IPS-15b (cell line): ENCODE data around the gene HSPB8.

ENCODE experiments used
- H3K27me3 ChIP-seq: one replicate; pipeline ENCODE4 v1.6.1; 2013; ENCODE audit warnings: low read length; ENCODE audit not compliant: control insufficient read depth, insufficient read depth
- H3K36me3 ChIP-seq: one replicate; pipeline ENCODE4 v1.6.1; 2013; ENCODE audit warnings: low read length; ENCODE audit not compliant: control insufficient read depth, insufficient read depth
- H3K4me1 ChIP-seq: one replicate; pipeline ENCODE4 v1.6.1; 2013; ENCODE audit warnings: mild to moderate bottlenecking, low read length; ENCODE audit not compliant: control insufficient read depth, insufficient read depth
- H3K4me3 ChIP-seq: one replicate; pipeline ENCODE4 v1.5.1; 2013; ENCODE audit warnings: low read depth, low read length
- H3K9ac ChIP-seq: one replicate; pipeline ENCODE4 v1.6.1; 2013; ENCODE audit warnings: low read depth, mild to moderate bottlenecking, low read length
- H3K9me3 ChIP-seq: one replicate; pipeline ENCODE4 v1.6.1; 2013; ENCODE audit warnings: mild to moderate bottlenecking, low read length; ENCODE audit not compliant: control insufficient read depth, insufficient read depth

The HSPB8 gene

GRCh38 chr12:119178544-119179334, at the start of gene HSPB8:
HSPB8 (plus strand) TSS chr12:119178931; CDS start chr12:119179313, 382 bp downstream.
- H3K4me1 ChIP-seq: peaks cover 26% of the 10 kb centered on the region
- H3K9me3 ChIP-seq: no peaks in the 10 kb centered on the region
- no peaks in the 10 kb centered on the region for H3K36me3 ChIP-seq
- H3K4me3 ChIP-seq: peak within 1 kb of the TSS; percentile 41
- no peaks in the 10 kb centered on the region for H3K27me3 ChIP-seq
- H3K9ac ChIP-seq: peak within 1 kb of the TSS; percentile 29

GRCh38 chr12:119129827-119130434, 48.8 kb upstream of the HSPB8 start:
- no peak overlapping the region for H3K4me3 ChIP-seq
- H3K36me3 ChIP-seq: no peaks in the 10 kb centered on the region
- no peaks in the 10 kb centered on the region for H3K4me1 ChIP-seq
- no peaks in the 10 kb centered on the region for H3K9me3 ChIP-seq
- no peaks in the 10 kb centered on the region for H3K27me3 ChIP-seq
- H3K9ac ChIP-seq: no peak overlapping the region

- Histone ChIP-seq H3K36me3 (no peaks in the 10 kb centered on the region), H3K27me3 (no peaks in the 10 kb centered on the region), H3K4me3 (no peak overlapping the region), H3K9me3 (no peaks in the 10 kb centered on the region), H3K9ac (no peak overlapping the region), H3K4me1 (no peaks in the 10 kb centered on the region)
Measured at GRCh38 chr12:119130523-119130922, 48.2 kb upstream of the HSPB8 start.

- Histone ChIP-seq H3K9me3 (no peaks in the 10 kb centered on the region), H3K9ac (no peak overlapping the region), H3K36me3 (no peaks in the 10 kb centered on the region), H3K4me1 (no peaks in the 10 kb centered on the region), H3K4me3 (no peak overlapping the region), H3K27me3 (no peaks in the 10 kb centered on the region)
Measured at GRCh38 chr12:119134284-119135072, 44.3 kb upstream of the HSPB8 start.

- Histone ChIP-seq H3K4me1 (no peaks in the 10 kb centered on the region), H3K9ac (no peak overlapping the region), H3K27me3 (no peaks in the 10 kb centered on the region), H3K4me3 (no peak overlapping the region), H3K36me3 (no peaks in the 10 kb centered on the region), H3K9me3 (no peaks in the 10 kb centered on the region)
Measured at GRCh38 chr12:119136811-119137410, 41.8 kb upstream of the HSPB8 start.

- Histone ChIP-seq H3K9ac (no peak overlapping the region), H3K9me3 (no peaks in the 10 kb centered on the region), H3K36me3 (no peaks in the 10 kb centered on the region), H3K4me1 (no peaks in the 10 kb centered on the region), H3K27me3 (no peaks in the 10 kb centered on the region), H3K4me3 (no peak overlapping the region)
Measured at GRCh38 chr12:119139448-119139847, 39.3 kb upstream of the HSPB8 start.

GRCh38 chr12:119145367-119145766, 33.4 kb upstream of the HSPB8 start:
- H3K36me3 ChIP-seq: no peaks in the 10 kb centered on the region
- H3K4me1 ChIP-seq: peaks cover 4% of the 10 kb centered on the region
- H3K27me3 ChIP-seq: no peaks in the 10 kb centered on the region
- H3K9me3 ChIP-seq: no peaks in the 10 kb centered on the region
- H3K4me3 ChIP-seq: no peak overlapping the region
- H3K9ac ChIP-seq: no peak overlapping the region

- H3K4me1 ChIP-seq: peaks cover 7% of the 10 kb centered on the region
- no peak overlapping the region for H3K4me3 ChIP-seq
- H3K9ac ChIP-seq: no peak overlapping the region
- no peaks in the 10 kb centered on the region for H3K27me3 ChIP-seq
- no peaks in the 10 kb centered on the region for H3K9me3 ChIP-seq
- no peaks in the 10 kb centered on the region for H3K36me3 ChIP-seq
Measured at GRCh38 chr12:119147847-119148448, 30.8 kb upstream of the HSPB8 start.

- H3K9ac ChIP-seq: no peak overlapping the region
- H3K4me1 ChIP-seq: peaks cover 10% of the 10 kb centered on the region
- H3K27me3 ChIP-seq: no peaks in the 10 kb centered on the region
- H3K36me3 ChIP-seq: no peaks in the 10 kb centered on the region
- H3K9me3 ChIP-seq: no peaks in the 10 kb centered on the region
- H3K4me3 ChIP-seq: no peak overlapping the region
Measured at GRCh38 chr12:119149270-119149669, 29.5 kb upstream of the HSPB8 start.

- no peaks in the 10 kb centered on the region for H3K36me3 ChIP-seq
- H3K27me3 ChIP-seq: no peaks in the 10 kb centered on the region
- peaks cover 11% of the 10 kb centered on the region for H3K4me1 ChIP-seq
- no peaks in the 10 kb centered on the region for H3K9me3 ChIP-seq
- no peak overlapping the region for H3K9ac ChIP-seq
- H3K4me3 ChIP-seq: no peak overlapping the region
Measured at GRCh38 chr12:119151445-119152026, 27.2 kb upstream of the HSPB8 start.
